Neutrophil (primary cell): Measurements from ENCODE around the gene DRC7.

Source experiments
- H3K27ac ChIP-seq: fragments of 200-600 bp; sonication (generic); 2 replicates; pipeline ENCODE4 v1.5.1; 2016; ENCODE audit warnings: mild to moderate bottlenecking, moderate library complexity
- H3K27me3 ChIP-seq: fragments of 200-600 bp; sonication (generic); 2 replicates; pipeline ENCODE4 v1.6.0; 2016; ENCODE audit warnings: mild to moderate bottlenecking
- H3K36me3 ChIP-seq: fragments of 200-600 bp; sonication (generic); 2 replicates; pipeline ENCODE4 v1.5.1; 2017
- H3K4me1 ChIP-seq, 2 experiments: fragments of 200-600 bp in 1 of 2; sonication (generic) in 1 of 2; 1 replicate in 1 of 2; 2 replicates in 1 of 2; pipeline versions ENCODE4 v1.5.1 to v1.6.1; 2013 to 2016; ENCODE audit warnings: low read depth in 1 of 2, low read length in 1 of 2, mild to moderate bottlenecking in 1 of 2, moderate library complexity in 1 of 2; ENCODE audit not compliant: control insufficient read depth in 1 of 2, insufficient read depth in 1 of 2
- H3K4me3 ChIP-seq, 2 experiments: fragments of 200-600 bp in 1 of 2; sonication (generic) in 1 of 2; 1 replicate in 1 of 2; 2 replicates in 1 of 2; pipeline ENCODE4 v1.5.1; 2013 to 2016; ENCODE audit warnings: low read depth in 1 of 2, low read length in 1 of 2, mild to moderate bottlenecking in 1 of 2, moderate library complexity in 1 of 2
- H3K9me3 ChIP-seq: fragments of 200-600 bp; sonication (generic); 2 replicates; pipeline ENCODE4 v1.5.1; 2016
- CTCF ChIP-seq: fragments of 200-600 bp; sonication (generic); IDR thresholded peaks from 2 replicates; pipeline ENCODE4 v1.5.1; 2016; ENCODE audit warnings: antibody characterized with exemption

The DRC7 gene

GRCh38 chr16:57652695-57653471 is 41.7 kb upstream of the DRC7 start:
- Histone ChIP-seq H3K27me3 (peaks cover 2% of the 10 kb centered on the region), H3K27ac (no peak overlapping the region), H3K9me3 (no peaks in the 10 kb centered on the region), H3K4me1 (peaks cover 13 to 16% of the 10 kb centered on the region in 2 experiments), H3K36me3 (no peaks in the 10 kb centered on the region), H3K4me3 (no peak overlapping the region)
- no peak for TF ChIP-seq CTCF

- H3K36me3 ChIP-seq = no peaks in the 10 kb centered on the region
- TF ChIP-seq CTCF = no peak
- no peaks in the 10 kb centered on the region for H3K9me3 ChIP-seq
- no peaks in the 10 kb centered on the region for H3K27me3 ChIP-seq
- H3K27ac ChIP-seq = no peak overlapping the region
- no peak overlapping the region for H3K4me3 ChIP-seq
- H3K4me1 ChIP-seq = peaks cover 9 to 11% of the 10 kb centered on the region in 2 experiments
These were observed 40.7 kb upstream of the DRC7 start for GRCh38 chr16:57653936-57654335.

- no peaks in the 10 kb centered on the region for H3K4me1 ChIP-seq
- H3K27ac ChIP-seq = no peak overlapping the region
- no peak for TF ChIP-seq CTCF
- no peaks in the 10 kb centered on the region for H3K27me3 ChIP-seq
- H3K9me3 ChIP-seq = no peaks in the 10 kb centered on the region
- H3K36me3 ChIP-seq = no peaks in the 10 kb centered on the region
- H3K4me3 ChIP-seq = no peak overlapping the region
These were observed 38.2 kb upstream of the DRC7 start for GRCh38 chr16:57656342-57656955.

GRCh38 chr16:57657228-57657627 is 37.4 kb upstream of the DRC7 start:
- H3K36me3 ChIP-seq = no peaks in the 10 kb centered on the region

GRCh38 chr16:57658130-57658877 is 36.3 kb upstream of the DRC7 start:
- no peaks in the 10 kb centered on the region for H3K27me3 ChIP-seq
- no peaks in the 10 kb centered on the region for H3K4me1 ChIP-seq
- H3K27ac ChIP-seq = no peak overlapping the region
- no peak for TF ChIP-seq CTCF
- H3K4me3 ChIP-seq = no peak overlapping the region
- H3K36me3 ChIP-seq = no peaks in the 10 kb centered on the region
- H3K9me3 ChIP-seq = no peaks in the 10 kb centered on the region

More at GRCh38 chr16:57657228-57657627, 37.4 kb upstream of the DRC7 start:
- no peak for TF ChIP-seq CTCF
- no peak overlapping the region for H3K4me3 ChIP-seq
- no peaks in the 10 kb centered on the region for H3K4me1 ChIP-seq
- no peaks in the 10 kb centered on the region for H3K27me3 ChIP-seq
- H3K27ac ChIP-seq = no peak overlapping the region
- H3K9me3 ChIP-seq = no peaks in the 10 kb centered on the region
